GM21528 (cell line): ENCODE results near the gene CALML5.

ENCODE experiments used
- ATAC-seq: cut with Tn5 transposase; IDR thresholded peaks from one replicate; pipeline ENCODE4 v1.9.1; 2021; ENCODE audit warnings: mild to moderate bottlenecking, moderate library complexity; ENCODE audit not compliant: unreplicated experiment, low FRiP score

The CALML5 gene

DNA sequence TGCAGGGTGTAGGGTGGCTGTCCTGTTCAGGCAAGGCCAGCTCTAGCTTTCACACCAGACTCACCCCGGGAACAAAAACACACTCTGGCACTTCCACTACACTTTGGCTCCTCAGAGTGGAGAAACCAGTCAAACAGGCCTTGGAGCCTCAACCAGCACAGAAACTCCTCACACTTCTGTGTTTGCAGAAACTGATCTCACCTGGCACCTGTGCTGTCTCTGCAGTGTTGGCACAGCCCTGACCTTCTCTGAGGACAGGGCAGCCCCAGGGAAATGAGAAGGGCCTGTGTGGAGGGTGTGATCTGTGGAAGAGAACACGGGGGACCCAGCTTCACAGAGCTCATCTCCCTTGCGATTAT lies 4.1 kb upstream of the CALML5 start:
- ATAC-seq: no peak

DNA sequence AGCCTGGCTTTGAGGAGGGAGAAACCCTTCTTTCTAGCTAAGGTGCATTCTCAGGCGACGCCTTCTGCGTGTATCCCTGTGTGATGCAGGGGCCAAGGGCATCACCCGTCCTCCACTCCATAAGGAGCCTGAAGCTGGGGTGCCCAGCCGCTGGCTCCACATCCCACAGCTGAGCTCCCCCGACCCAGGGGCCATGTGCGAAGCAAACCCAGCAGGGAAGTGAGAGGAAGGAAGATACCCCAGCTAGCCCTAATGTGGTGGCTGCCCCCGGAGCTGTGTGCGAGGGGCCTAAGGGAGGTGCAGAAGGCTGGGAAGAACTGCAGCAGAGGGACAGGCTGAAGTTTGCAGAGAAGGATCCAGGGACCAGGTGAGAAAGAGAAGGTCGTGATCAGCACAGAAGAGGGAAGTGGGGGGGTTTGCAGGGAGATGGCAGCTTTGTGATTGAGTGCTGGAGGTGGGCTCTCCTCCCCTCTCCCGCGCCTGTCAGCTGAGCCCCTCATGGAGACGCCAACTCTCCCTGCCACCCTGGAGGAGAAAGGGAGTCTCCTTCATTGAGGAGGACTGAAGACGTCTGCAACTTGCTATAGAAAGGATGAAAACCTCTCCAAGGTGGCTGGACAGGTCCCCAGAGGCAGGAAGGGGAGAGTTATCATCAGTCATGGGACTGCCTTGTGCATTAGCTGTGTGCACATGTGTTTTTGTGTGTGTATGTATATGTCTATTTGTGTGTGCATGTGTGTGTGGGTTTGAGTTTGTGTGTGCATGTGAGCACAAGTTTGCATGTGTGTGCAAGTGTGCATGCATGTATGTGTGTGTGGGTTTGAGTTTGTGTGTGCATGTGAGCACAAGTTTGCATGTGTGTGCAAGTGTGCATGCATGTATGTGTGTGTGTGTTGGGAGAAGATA lies 3.5 kb upstream of the CALML5 start:
- no peak for ATAC-seq

DNA sequence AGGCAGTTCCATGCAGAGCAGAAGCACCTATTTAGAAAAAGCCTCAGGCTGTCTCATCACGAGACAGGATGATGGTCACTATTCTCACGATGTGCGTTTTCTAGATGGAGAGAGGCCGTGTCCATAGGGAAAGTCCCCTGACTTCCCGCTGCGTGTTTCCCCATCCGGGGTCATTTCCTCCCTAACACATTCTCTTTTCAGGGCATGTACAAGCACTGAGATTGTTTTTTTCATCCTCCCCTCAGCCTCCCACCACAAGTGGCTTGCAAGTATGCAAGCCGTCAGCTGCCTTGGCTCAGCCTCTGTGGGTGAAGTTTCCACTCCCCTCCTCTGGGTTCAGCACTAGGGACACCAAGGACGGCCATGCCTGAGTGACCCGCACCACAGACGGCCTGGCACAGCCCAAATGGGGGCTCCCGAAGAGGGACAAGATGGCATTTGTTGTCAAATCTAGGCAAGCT lies 2.7 kb upstream of the CALML5 start:
- no peak for ATAC-seq

DNA sequence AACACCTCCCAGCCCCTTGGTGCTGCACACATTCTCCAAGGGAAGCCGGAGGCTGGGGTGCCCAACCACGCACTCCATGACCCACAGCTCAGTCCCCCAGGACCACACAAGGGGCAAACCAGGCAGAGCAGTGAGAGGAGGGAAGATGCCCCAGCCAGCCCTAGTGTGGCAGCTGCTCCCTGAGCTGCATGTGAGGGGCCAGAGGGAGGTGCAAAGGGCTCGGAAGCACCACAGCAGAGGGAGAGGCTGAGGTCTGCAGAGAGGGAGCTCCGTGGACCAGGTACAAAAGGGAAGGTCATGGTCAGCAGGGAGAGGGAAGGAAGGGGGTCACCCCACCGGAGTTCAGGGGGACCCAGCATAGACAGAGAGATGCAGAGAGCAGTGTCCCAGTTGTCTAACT lies 1.5 kb upstream of the CALML5 start:
- no peak for ATAC-seq

DNA sequence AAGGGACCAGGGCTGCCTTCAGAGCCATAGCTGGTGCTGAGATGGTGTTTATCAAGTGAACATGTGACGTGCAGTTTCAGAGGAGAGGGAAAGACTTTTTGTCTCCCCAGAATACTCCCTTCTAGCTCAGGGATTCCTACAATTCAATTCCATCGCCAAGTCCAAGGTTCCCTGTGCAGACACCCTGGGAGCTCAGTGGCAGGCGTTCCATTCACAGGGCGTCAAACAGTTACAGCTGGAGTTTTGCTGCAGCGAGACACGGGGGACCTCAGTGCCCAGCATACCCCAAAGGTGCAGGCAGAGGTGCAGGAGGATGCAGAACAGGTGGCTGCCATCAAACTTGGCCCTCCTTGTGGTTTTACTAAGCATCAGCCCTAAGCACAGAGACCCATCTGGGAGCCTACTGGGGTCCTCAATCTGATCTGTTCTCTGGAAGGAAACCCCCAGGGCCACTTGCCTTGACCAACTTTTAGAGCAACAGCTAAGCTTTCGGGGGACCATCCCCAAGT lies 846 bp upstream of the CALML5 start:
- no peak for ATAC-seq

DNA sequence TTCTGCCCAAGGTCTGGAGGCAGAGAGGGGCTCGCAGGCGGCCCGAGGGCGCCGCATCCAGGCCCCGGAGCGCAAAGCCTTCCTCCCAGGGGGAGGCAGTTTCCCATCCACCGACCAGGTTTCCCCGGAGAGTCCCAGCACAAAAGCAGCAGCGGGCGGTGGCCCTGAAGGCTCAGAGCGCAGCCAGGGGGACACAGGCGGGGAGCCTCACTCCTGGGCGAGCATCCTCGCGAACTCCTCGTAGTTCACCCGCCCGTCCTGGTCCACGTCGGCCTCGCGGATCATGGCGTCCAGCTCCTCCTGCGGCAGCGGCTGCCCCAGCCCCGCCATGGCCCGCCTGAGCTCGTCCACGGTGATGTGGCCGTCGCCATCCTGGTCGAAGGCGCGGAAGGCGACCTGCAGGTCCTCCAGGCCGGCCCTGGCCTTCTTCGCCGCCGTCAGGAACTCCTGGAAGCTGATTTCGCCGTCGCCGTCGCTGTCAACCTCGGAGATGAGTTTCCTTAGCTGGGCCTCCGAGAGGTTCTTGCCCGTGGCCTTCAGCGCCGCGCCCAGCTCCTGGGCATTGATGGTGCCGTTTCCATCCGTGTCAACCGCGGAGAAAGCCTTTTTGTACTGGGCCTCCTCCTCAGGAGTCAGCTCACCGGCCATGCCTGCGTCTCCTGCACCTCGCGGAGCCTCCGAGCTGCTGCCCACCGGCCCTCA lies 428 bp downstream of the CALML5 start:
- ATAC-seq: no peak

DNA sequence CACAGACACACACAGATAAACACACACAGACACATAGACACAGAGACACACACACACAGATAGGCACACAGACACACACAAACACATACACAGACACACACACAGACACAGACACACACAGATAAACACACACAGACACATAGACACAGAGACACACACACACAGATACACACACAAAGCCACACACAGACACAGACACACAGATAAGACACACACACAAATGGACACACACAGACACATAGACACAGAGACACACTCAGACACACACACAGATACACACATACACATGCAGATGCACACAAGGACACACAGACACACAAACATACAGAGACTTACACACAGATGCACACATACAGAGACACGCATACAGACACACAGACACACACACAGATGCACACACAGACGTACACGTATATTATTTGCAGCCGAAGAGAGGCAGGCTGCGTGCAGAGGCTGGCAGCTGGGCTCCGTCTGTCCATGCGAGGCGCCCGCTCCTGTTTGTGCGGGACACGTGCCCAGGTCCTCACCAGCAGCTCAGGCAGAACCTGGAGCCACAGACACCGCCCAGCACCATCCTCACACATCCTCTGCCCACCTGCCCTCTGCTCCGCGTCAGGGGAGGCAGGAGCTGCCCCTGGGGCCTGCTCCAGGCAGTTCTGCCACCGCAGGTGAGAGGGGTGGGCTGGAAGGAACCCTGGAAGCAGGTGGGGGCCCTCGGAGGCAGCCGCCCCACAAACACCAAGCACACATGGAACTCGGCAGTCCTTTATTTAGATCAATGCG lies 1.2 kb downstream of the CALML5 start:
- ATAC-seq: no peak

DNA sequence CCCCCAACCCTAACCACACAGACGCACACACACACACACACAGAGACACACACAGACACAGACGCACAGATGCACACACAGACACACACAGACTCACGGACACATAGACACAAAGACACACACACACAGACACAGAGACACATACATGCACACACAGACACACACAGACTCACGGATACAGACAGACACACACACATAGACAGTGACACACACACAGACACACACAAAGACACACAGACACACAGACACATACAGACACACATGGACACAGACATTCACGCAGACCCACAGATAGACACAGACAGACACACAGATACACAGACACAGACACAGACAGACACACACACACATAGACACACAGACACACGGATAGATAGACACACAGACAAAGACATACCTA lies 2.1 kb downstream of the CALML5 start:
- ATAC-seq: no peak

DNA sequence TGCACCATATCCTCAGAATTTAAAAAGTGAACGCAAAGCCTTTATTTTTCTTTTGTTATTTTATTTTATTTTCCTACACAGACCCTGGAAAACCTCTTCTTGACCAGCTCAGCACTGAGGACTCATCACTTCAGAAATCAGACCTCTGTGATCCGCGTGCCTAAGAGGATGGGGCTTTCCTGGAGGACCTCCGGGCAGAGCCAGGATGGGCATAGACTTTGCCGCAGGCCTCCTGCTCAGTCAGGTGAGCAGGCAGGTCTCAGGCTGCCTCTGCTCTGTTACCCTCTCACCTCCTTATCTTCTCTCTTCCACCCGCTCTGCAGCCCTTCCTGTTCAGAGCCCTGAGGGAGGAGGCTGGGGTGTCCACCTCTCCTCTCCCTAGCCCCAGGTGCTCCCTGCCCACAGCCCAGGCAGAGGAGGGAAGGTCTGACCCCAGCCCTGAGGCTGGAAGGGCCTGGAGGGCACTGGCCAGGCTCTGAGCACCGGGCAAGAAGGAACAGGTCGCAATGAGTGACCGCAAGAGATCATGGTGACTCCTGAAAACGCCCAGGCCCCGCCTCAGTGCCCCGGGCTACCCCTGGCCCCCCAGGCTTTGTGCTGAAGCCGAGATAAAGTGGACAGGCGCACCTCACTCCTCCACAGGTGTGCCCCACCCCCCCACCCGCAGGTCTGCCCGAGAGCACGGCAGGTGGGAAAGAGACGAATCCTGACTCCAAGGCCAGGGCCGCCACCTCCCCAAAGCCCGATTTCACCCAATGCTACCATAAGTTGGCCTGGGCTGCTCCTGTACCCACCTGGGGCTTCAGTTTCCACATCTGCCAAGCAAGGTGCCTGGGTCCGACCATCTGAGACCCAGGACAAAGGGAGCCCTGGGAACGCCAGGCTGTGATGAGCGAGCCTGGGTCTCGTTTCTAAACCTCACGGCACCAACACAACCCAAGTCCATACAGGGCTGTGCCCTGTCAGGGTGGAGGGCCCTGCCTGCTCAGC lies 2.8 kb downstream of the CALML5 start:
- ATAC-seq: no peak

DNA sequence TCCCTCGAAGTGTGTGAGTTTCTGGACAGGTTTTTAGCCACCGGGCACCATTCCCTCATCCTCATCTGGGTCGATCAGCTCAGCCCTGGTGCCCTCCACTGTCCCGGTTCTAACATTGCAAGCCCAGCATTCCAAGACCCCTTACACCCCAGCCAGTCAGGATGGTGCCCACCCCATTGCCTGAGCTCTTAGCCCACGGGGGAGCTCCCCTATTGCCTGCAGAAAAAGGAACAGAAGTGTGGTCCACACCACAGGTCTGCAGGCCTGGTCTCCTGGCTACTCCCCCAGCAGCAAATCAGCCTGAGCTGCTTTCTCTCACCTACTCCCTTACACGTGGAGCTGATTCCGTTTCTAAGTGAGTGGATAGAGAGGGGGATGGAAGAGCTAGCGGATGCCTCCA lies 4.8 kb downstream of the CALML5 start:
- ATAC-seq: no peak

DNA sequence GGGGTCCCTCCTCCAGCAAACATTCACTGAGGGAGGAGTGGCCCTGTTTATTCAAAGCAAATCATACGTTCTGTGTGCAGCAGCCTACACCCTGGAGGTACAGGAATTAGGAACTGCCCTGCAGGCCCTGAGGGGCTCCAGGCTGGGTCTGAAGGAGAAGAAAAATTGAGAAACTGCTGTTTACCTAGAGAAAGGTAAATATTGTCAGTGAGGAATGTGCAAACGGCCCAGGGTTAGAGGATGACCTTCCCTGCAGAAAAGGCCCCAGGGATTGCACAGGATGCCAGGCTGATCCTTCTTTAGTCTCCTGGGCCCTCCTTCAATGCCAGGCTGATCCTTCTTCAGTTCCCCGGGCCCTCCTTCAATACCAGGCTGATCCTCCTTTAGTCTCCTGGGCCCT lies 5.7 kb downstream of the CALML5 start:
- no peak for ATAC-seq

DNA sequence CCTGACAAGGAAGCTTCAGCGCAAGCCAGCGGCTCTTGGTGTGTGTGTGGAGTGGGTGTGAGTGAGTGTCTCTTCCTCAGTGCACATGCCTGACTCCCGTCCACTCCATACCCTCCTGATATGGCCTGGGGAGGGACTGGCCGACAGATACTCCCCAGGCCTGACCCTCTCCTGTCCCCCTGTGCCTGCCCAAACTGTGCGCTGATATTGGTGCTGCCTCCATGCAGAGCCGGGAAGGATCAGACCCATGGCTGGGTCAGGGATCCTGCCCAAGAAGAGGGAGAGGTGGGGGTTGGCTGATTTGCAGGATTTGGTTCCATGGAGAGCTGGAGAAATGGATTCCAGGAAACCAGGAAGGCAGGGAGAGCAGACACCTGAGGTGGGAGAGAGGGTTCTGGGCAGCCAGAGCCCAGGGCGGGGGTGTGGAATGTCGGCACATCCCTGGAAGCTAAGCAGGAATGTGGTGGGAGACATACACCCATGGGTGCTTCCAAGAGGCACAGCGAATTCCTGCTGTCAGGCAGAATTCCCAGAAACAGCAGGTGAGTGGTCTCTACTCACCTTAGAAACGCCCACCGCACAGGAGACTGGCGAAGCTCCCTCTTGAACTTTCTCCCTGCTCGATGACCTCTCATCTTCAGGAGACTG lies 6.3 kb downstream of the CALML5 start:
- ATAC-seq: no peak

DNA sequence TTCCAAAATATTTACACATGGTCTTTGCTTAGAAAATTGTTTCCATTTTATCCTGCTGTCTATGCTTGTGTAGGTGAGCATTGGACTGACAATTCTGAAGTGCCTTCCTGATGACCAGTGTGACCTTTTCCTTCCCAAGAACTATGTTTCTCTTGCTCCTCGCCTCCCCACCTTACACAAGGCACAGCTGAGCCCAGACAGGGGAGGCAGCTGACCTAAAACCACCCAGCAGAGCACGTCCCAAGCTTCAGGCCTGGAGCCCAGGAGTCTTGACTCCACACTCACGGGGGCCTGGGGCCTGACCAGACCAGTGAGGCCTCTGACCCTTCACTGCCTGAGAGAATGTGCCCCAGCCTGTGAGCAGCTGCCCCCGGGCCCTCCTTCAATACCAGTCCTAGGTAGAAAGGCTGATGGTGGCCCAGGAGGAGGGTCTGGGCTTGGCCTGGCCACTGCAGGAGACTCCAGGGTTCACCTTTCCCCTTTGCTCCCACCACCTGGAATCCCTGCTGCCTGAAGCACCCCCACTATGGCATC lies 7.0 kb downstream of the CALML5 start:
- ATAC-seq: no peak

DNA sequence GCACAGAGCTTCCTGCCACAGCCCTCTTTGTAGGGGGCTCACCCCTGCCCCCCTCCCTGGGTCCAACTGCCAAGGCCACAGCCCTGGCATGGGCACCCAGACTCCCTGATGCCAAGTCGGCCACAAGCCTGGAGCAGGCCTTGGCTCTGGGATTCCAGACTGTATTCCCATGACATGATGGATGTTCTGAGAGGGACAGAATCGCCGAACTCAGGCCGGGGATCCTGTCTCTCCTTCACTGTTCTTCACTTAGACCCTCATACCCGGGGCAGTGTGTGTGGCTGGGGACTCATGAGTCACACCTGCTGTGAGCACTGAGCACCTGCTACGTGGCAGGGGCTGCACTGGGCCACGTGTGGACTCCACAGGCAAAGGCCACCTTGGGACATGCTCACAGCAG lies 7.9 kb downstream of the CALML5 start:
- no peak for ATAC-seq

DNA sequence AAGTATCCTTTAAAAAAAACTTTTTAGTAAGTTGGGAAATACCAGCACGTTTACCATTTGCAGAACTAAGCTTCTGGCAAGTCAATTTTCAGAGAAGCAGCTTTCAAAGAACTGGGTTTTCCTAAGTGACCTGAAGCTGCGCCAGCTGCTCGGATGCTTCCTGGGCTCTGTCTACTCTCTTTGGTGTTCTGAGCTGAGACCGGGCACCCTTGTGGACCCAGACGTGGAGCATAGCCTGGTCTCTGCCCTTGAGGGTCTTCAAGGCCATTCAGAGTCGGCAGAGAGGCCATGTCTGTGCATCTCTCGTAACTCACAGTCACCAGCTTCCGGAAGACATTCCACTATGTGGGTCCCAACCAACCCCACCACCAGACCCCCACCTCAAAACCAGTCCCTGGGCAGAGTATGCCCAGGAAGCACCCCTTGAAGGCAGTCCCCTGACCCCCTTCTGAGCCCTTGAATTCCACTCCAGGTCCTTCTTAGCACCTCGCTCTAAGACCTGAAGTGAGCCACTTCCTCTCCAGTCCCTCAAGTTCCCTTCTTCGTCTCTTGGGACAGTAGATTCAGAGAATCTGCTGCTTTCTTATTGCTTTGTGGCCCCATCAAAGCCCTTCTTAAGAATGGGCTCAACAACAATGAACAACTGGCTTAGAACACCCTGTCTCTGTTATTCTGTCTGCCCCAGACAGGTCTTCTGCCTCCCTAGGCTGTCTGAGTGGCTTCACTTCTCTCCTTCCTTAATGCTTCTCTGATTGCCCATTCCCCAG lies 8.5 kb downstream of the CALML5 start:
- no peak for ATAC-seq

DNA sequence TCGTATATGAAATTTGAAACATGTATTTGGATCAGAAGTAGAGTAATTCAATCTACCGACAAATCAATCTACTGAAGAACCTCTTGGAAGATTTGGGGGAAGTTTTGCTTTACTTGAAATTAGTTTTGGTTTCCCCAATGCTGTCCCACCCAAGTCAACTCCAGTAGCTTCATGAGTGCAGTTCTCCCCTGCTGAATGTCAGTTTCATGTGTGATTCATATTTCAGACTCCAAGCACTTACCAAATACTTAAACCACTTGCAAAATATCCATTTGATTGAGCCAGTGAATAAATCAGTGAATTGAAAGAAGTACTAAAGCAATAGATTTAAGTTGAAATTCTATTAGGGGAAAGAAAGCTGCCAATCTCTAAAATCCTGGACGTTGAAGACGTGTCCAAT lies 9.3 kb downstream of the CALML5 start:
- no peak for ATAC-seq

DNA sequence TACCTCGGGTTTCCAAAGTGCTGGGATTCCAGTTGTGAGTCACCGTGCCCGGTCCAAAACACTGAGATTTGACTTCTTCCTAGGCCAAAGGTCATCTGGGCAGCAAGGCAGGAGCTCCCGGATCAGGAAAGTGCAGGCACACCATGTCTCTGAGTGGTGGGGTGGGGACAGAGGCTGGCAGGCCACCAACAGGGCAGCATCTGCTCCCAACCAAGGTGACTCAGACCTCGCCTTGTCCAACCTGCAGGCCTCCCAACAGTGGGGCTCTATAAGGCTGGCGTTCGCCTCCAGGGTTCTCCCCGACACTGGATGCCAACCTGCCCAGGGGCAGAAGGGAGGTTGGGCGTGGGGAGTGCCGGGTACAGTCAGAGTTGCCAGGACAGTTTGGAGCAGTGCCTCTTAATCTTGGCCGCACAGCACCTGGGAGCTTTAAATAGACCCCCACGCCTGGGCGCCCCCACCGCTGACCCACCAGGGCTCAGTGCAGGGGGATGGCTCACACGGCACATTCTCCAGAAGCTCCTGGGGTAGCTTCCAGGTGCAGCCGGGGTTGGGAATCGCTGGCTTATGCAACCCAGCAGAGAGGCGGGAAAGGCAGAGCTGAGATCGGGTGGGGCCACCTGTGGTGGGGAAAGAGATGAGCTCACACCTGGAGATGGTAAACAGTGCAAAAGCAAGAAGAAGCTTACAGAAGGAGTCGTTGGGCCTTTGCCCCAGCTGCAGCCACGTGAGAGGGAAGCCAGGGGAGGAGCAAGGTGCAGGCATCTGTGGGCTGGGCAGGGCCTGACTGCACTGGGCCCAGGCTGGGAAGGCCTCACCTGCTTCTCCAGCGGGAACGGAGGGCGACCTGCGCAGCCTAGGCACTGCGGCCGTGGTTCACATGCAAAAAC lies 10.9 kb downstream of the CALML5 start:
- no peak for ATAC-seq
